Measurements from ENCODE around the gene CRY2. TPM values are rescaled to one million over a fixed set of nuclear protein-coding genes. Genes with fewer than 3 reads are reported as not detected.
"Not testable (repeated sequence)": the region's sequence is repeated elsewhere in the genome, so short reads cannot be mapped to it uniquely, and the experiment has no call there.

Gene CRY2
- total RNA-seq, 1 donor from 2014 or later = 44.0 TPM

- no peak overlapping the region for H3K4me3 Mint-ChIP-seq (ENCODE audit: unreplicated experiment)
- peaks cover 8% of the 10 kb centered on the region for H3K9me3 Mint-ChIP-seq (ENCODE audit: unreplicated experiment)
- peaks cover 8% of the 10 kb centered on the region for H3K36me3 Mint-ChIP-seq (ENCODE audit: unreplicated experiment)
Measured at GRCh38 chr11:45818961-45819605, 28.2 kb upstream of the CRY2 start.

GRCh38 chr11:45820211-45820857 lies 26.9 kb upstream of the CRY2 start:
- H3K27ac Mint-ChIP-seq (ENCODE audit: unreplicated experiment) = no peak overlapping the region
- H3K9me3 Mint-ChIP-seq (ENCODE audit: unreplicated experiment) = peaks cover 8% of the 10 kb centered on the region
- no peak for TF ChIP-seq CTCF (IDR thresholded peaks at IDR 0.05; ENCODE audit: partially characterized antibody, unreplicated experiment)
- no peak for DNase-seq
- H3K4me1 Mint-ChIP-seq (ENCODE audit: low read depth, unreplicated experiment) = peaks cover 6% of the 10 kb centered on the region
- peaks cover 8% of the 10 kb centered on the region for H3K36me3 Mint-ChIP-seq (ENCODE audit: unreplicated experiment)
- H3K27me3 Mint-ChIP-seq (ENCODE audit: unreplicated experiment) = peaks cover 2% of the 10 kb centered on the region
- H3K4me3 Mint-ChIP-seq (ENCODE audit: unreplicated experiment) = no peak overlapping the region

More at GRCh38 chr11:45818961-45819605, 28.2 kb upstream of the CRY2 start:
- no peak for TF ChIP-seq CTCF (IDR thresholded peaks at IDR 0.05; ENCODE audit: partially characterized antibody, unreplicated experiment)
- Mint-ChIP-seq H3K27me3 (ENCODE audit: unreplicated experiment) (no peaks in the 10 kb centered on the region), H3K27ac (ENCODE audit: unreplicated experiment) (no peak overlapping the region), H3K4me1 (ENCODE audit: low read depth, unreplicated experiment) (peaks cover 6% of the 10 kb centered on the region)
- no peak for DNase-seq

GRCh38 chr11:45826492-45826891 lies 20.8 kb upstream of the CRY2 start:
- not testable (repeated sequence) for H3K27me3 Mint-ChIP-seq (ENCODE audit: unreplicated experiment); H3K27ac Mint-ChIP-seq (ENCODE audit: unreplicated experiment); H3K4me1 Mint-ChIP-seq (ENCODE audit: low read depth, unreplicated experiment); H3K36me3 Mint-ChIP-seq (ENCODE audit: unreplicated experiment); H3K4me3 Mint-ChIP-seq (ENCODE audit: unreplicated experiment); DNase-seq; H3K9me3 Mint-ChIP-seq (ENCODE audit: unreplicated experiment)

GRCh38 chr11:45827123-45827522 lies 20.2 kb upstream of the CRY2 start:
- Mint-ChIP-seq H3K27ac (ENCODE audit: unreplicated experiment) (no peak overlapping the region), H3K9me3 (ENCODE audit: unreplicated experiment) (no peaks in the 10 kb centered on the region), H3K4me1 (ENCODE audit: low read depth, unreplicated experiment) (peaks cover 1% of the 10 kb centered on the region), H3K27me3 (ENCODE audit: unreplicated experiment) (peaks cover 2% of the 10 kb centered on the region), H3K36me3 (ENCODE audit: unreplicated experiment) (no peaks in the 10 kb centered on the region), H3K4me3 (ENCODE audit: unreplicated experiment) (no peak overlapping the region)
- TF ChIP-seq CTCF (IDR thresholded peaks at IDR 0.05; ENCODE audit: partially characterized antibody, unreplicated experiment) = no peak
- DNase-seq = no peak

GRCh38 chr11:45828996-45829395 lies 18.3 kb upstream of the CRY2 start:
- Mint-ChIP-seq H3K27ac (ENCODE audit: unreplicated experiment) (no peak overlapping the region), H3K9me3 (ENCODE audit: unreplicated experiment) (no peaks in the 10 kb centered on the region), H3K27me3 (ENCODE audit: unreplicated experiment) (peaks cover 2% of the 10 kb centered on the region), H3K4me1 (ENCODE audit: low read depth, unreplicated experiment) (peaks cover 1% of the 10 kb centered on the region), H3K36me3 (ENCODE audit: unreplicated experiment) (no peaks in the 10 kb centered on the region), H3K4me3 (ENCODE audit: unreplicated experiment) (no peak overlapping the region)
- no peak for DNase-seq
- no peak for TF ChIP-seq CTCF (IDR thresholded peaks at IDR 0.05; ENCODE audit: partially characterized antibody, unreplicated experiment)
